ENCODE data around the gene ISCA2. TPM values are rescaled to one million over a fixed set of nuclear protein-coding genes. Genes with fewer than 3 reads are reported as not detected.

Gene ISCA2
- total and polyA plus RNA-seq, 2 experiments from 2014 or later = 44.0 to 171 TPM

DNA sequence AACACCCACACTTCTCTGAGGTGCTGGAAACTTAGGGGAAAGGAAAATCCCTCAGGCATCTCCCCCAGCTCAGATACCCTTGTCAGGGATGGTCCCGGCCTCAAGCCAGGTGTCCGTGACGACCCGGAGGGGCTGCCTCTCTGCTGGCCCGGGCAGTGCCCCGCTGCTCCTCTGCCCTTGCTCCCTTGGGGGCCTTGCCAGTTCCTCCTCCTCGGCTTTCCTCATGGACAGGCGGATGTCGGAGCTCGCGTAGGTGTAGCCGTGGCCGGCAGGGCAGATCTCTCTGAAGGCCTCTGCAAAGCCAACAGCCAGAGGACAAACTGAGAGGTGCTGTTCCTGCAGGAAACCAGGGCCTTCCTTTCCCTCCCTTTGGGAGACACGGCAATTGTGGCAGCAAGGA lies 34.8 kb downstream of the ISCA2 start:
- no peaks in the 10 kb centered on the region for H3K9me3 Mint-ChIP-seq
- no peak for ATAC-seq
- no peak overlapping the region for H3K4me3 ChIP-seq
- H4K20me1 ChIP-seq (replicated peaks; ENCODE audit: insufficient read depth) = no peaks in the 10 kb centered on the region
- no peak overlapping the region for H2AFZ ChIP-seq
- TF ChIP-seq, protein P1, sequence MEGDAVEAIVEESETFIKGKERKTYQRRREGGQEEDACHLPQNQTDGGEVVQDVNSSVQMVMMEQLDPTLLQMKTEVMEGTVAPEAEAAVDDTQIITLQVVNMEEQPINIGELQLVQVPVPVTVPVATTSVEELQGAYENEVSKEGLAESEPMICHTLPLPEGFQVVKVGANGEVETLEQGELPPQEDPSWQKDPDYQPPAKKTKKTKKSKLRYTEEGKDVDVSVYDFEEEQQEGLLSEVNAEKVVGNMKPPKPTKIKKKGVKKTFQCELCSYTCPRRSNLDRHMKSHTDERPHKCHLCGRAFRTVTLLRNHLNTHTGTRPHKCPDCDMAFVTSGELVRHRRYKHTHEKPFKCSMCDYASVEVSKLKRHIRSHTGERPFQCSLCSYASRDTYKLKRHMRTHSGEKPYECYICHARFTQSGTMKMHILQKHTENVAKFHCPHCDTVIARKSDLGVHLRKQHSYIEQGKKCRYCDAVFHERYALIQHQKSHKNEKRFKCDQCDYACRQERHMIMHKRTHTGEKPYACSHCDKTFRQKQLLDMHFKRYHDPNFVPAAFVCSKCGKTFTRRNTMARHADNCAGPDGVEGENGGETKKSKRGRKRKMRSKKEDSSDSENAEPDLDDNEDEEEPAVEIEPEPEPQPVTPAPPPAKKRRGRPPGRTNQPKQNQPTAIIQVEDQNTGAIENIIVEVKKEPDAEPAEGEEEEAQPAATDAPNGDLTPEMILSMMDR (conservative IDR thresholded peaks at IDR 0.05; ENCODE audit: low read depth in 2 of 2) = no peak
- no peak for TF ChIP-seq ZNF331 (CRISPR knock-in tag; IDR thresholded peaks at IDR 0.05; ENCODE audit: low read depth)
- TF ChIP-seq, protein P2, sequence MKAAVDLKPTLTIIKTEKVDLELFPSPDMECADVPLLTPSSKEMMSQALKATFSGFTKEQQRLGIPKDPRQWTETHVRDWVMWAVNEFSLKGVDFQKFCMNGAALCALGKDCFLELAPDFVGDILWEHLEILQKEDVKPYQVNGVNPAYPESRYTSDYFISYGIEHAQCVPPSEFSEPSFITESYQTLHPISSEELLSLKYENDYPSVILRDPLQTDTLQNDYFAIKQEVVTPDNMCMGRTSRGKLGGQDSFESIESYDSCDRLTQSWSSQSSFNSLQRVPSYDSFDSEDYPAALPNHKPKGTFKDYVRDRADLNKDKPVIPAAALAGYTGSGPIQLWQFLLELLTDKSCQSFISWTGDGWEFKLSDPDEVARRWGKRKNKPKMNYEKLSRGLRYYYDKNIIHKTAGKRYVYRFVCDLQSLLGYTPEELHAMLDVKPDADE (IDR thresholded peaks at IDR 0.05) = no peak
- no peak for TF ChIP-seq NANOG (IDR thresholded peaks at IDR 0.05; ENCODE audit: borderline replicate concordance)
- TF ChIP-seq EZH2phosphoT487 (IDR thresholded peaks at IDR 0.05; ENCODE audit: unreplicated experiment) = no peak
- TF ChIP-seq EZH2 (IDR thresholded peaks at IDR 0.05; ENCODE audit: low read depth, unreplicated experiment) = no peak
- TF ChIP-seq, protein P3, sequence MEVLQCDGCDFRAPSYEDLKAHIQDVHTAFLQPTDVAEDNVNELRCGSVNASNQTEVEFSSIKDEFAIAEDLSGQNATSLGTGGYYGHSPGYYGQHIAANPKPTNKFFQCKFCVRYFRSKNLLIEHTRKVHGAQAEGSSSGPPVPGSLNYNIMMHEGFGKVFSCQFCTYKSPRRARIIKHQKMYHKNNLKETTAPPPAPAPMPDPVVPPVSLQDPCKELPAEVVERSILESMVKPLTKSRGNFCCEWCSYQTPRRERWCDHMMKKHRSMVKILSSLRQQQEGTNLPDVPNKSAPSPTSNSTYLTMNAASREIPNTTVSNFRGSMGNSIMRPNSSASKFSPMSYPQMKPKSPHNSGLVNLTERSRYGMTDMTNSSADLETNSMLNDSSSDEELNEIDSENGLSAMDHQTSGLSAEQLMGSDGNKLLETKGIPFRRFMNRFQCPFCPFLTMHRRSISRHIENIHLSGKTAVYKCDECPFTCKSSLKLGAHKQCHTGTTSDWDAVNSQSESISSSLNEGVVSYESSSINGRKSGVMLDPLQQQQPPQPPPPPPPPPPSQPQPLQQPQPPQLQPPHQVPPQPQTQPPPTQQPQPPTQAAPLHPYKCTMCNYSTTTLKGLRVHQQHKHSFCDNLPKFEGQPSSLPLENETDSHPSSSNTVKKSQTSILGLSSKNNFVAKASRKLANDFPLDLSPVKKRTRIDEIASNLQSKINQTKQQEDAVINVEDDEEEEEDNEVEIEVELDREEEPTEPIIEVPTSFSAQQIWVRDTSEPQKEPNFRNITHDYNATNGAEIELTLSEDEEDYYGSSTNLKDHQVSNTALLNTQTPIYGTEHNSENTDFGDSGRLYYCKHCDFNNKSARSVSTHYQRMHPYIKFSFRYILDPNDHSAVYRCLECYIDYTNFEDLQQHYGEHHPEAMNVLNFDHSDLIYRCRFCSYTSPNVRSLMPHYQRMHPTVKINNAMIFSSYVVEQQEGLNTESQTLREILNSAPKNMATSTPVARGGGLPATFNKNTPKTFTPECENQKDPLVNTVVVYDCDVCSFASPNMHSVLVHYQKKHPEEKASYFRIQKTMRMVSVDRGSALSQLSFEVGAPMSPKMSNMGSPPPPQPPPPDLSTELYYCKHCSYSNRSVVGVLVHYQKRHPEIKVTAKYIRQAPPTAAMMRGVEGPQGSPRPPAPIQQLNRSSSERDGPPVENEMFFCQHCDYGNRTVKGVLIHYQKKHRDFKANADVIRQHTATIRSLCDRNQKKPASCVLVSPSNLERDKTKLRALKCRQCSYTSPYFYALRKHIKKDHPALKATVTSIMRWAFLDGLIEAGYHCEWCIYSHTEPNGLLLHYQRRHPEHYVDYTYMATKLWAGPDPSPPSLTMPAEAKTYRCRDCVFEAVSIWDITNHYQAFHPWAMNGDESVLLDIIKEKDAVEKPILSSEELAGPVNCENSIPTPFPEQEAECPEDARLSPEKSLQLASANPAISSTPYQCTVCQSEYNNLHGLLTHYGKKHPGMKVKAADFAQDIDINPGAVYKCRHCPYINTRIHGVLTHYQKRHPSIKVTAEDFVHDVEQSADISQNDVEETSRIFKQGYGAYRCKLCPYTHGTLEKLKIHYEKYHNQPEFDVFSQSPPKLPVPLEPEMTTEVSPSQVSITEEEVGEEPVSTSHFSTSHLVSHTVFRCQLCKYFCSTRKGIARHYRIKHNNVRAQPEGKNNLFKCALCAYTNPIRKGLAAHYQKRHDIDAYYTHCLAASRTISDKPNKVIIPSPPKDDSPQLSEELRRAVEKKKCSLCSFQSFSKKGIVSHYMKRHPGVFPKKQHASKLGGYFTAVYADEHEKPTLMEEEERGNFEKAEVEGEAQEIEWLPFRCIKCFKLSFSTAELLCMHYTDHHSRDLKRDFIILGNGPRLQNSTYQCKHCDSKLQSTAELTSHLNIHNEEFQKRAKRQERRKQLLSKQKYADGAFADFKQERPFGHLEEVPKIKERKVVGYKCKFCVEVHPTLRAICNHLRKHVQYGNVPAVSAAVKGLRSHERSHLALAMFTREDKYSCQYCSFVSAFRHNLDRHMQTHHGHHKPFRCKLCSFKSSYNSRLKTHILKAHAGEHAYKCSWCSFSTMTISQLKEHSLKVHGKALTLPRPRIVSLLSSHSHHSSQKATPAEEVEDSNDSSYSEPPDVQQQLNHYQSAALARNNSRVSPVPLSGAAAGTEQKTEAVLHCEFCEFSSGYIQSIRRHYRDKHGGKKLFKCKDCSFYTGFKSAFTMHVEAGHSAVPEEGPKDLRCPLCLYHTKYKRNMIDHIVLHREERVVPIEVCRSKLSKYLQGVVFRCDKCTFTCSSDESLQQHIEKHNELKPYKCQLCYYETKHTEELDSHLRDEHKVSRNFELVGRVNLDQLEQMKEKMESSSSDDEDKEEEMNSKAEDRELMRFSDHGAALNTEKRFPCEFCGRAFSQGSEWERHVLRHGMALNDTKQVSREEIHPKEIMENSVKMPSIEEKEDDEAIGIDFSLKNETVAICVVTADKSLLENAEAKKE (CRISPR knock-in tag; IDR thresholded peaks at IDR 0.05) = no peak
- no peak for TF ChIP-seq CREB1 (CRISPR knock-in tag; IDR thresholded peaks at IDR 0.05; ENCODE audit: low read depth)
- TF ChIP-seq POLR2AphosphoS5 (IDR thresholded peaks at IDR 0.05; ENCODE audit: low read depth) = no peak
- TF ChIP-seq STAT1 (IDR thresholded peaks at IDR 0.05; ENCODE audit: unreplicated experiment) = no peak
- TF ChIP-seq JUNB (IDR thresholded peaks at IDR 0.05; ENCODE audit: unreplicated experiment) = no peak
- no peak for TF ChIP-seq ZNF114 (CRISPR knock-in tag; IDR thresholded peaks at IDR 0.05)
- no peak for TF ChIP-seq REST (IDR thresholded peaks at IDR 0.05; ENCODE audit: unreplicated experiment)
- no peaks in the 10 kb centered on the region for H3K9me2 ChIP-seq (ENCODE audit: insufficient read depth)
- H3K79me2 ChIP-seq (replicated peaks; ENCODE audit: insufficient read depth) = no peaks in the 10 kb centered on the region
- no peak overlapping the region for H3K4me3 Mint-ChIP-seq
- no peaks in the 10 kb centered on the region for H3K4me1 ChIP-seq (ENCODE audit: insufficient read depth)
- no peaks in the 10 kb centered on the region for H3F3A ChIP-seq (replicated peaks; ENCODE audit: low read depth)
- H3K27ac Mint-ChIP-seq = no peak overlapping the region
- H3K36me3 ChIP-seq (ENCODE audit: insufficient read depth) = no peaks in the 10 kb centered on the region
- H3K4me1 Mint-ChIP-seq = peaks cover 15% of the 10 kb centered on the region
- no peak overlapping the region for H3K4me2 ChIP-seq
- H3K27me3 ChIP-seq (ENCODE audit: insufficient read depth) = no peaks in the 10 kb centered on the region
- no peaks in the 10 kb centered on the region for H3K36me3 Mint-ChIP-seq (ENCODE audit: low read depth)
- H3K27ac ChIP-seq (ENCODE audit: low read depth) = no peak overlapping the region
- no peak for DNase-seq (ENCODE audit: low spot score)
- peaks cover 10% of the 10 kb centered on the region for H3K27me3 Mint-ChIP-seq (ENCODE audit: insufficient read depth, low read depth, poor library complexity)
